GM12801 (cell line): ENCODE data around the gene ACADL.

ENCODE experiments used
- CTCF ChIP-seq: IDR thresholded peaks from one replicate; pipeline ENCODE4 v1.5.1; 2011; ENCODE audit warnings: control low read depth; ENCODE audit not compliant: insufficient read length; ENCODE audit errors: extremely low read depth

The ACADL gene

DNA sequence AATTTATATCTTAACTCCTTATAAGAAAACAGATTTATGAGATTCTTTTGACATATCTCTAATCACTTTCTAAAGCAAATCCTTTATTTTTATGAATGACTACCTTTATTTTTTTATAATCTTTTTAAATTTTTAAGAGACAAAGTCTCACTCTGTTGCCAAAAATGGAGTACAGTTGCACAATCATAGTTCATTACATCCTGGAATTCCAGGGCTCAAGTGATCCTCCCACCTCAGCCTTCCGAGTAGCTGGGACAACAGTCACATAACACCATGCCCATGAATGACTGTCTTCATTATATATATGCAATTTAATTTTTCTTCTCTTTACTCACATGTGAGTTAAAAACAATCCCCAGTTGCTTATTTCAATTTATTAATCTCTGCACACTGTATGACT is 21.7 kb downstream of the ACADL start:
- no peak for TF ChIP-seq CTCF

DNA sequence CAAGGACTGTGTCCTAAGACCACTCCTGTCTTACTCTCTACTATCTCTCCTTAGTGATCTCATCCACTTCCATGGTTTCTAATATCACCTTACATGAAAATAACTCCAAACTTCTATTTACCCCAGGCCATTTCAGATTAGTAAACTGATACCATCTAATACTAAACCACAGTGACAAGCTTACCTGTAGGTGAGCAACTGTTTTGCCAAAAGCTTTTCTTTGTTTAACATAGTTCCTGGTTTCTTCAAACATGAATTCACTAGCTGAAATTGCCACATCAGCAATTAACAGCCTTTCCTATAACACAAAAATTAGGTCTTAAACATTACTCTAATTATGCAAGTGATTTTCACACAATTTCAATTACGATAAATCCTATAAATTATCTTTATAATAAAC is 22.1 kb downstream of the ACADL start:
- TF ChIP-seq CTCF, result no peak

- TF ChIP-seq CTCF, result no peak
Measured at GRCh38 chr2:210199854-210200253, 25.4 kb downstream of the ACADL start.

GRCh38 chr2:210199186-210199765 is 26.0 kb downstream of the ACADL start:
- no peak for TF ChIP-seq CTCF

DNA sequence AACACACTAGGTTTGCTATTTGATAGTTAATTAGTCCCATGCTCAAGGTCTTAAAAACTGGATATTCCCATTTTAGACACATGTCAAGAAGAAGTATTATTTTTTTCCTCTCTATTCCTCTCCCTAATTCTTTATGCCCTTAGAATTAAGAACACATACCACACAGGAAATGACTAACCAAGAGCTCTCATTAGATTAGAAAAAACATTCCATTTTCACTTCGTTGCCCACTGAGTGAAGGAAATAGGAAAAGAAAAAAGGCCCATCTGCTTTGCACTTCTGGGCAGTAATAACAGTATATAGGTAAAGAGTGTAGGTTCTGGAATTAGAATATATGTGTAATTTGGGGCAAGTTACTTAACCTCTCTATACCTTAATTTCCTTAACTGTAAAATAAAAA is 26.9 kb downstream of the ACADL start:
- no peak for TF ChIP-seq CTCF

- TF ChIP-seq CTCF, result no peak
Measured at GRCh38 chr2:210197720-210198119, 27.5 kb downstream of the ACADL start.

GRCh38 chr2:210195101-210195852 is 30.0 kb downstream of the ACADL start:
- TF ChIP-seq CTCF, result no peak
